GM12873 (cell line): Measurements from ENCODE around the gene HDAC10.

ENCODE experiments used
- CTCF ChIP-seq: IDR thresholded peaks from 2 replicates; pipeline ENCODE4 v1.5.1; 2012; ENCODE audit warnings: low read depth, mild to moderate bottlenecking, moderate library complexity, low read length, control low read depth; ENCODE audit not compliant: insufficient read depth; ENCODE audit errors: missing control alignments

HDAC10 gene

GRCh38 chr22:50243685-50244419 lies 7.2 kb downstream of the HDAC10 start:
- TF ChIP-seq CTCF, result no peak

- TF ChIP-seq CTCF, result no peak
Measured at GRCh38 chr22:50242406-50242949, 8.6 kb downstream of the HDAC10 start.

GRCh38 chr22:50238755-50239154 lies 12.3 kb downstream of the HDAC10 start:
- no peak for TF ChIP-seq CTCF

- peak; percentile 60 for TF ChIP-seq CTCF
Measured at GRCh38 chr22:50236731-50237409, 14.2 kb downstream of the HDAC10 start.

GRCh38 chr22:50233223-50233622 lies 17.8 kb downstream of the HDAC10 start:
- no peak for TF ChIP-seq CTCF

GRCh38 chr22:50232481-50233151 lies 18.4 kb downstream of the HDAC10 start:
- TF ChIP-seq CTCF, result no peak

GRCh38 chr22:50229370-50229769 lies 21.7 kb downstream of the HDAC10 start:
- no peak for TF ChIP-seq CTCF
